ENCODE measurements around the gene TNPO3.

Gene TNPO3

GRCh38 chr7:128906001-128906765, 148.7 kb downstream of the TNPO3 start:
- DNase-seq: no peak

GRCh38 chr7:128904381-128905197, 150.3 kb downstream of the TNPO3 start:
- DNase-seq: peak; percentile 54

Measured in fibroblast of skin of back (primary cell).